ENCODE results near the gene IGSF5.

- TF ChIP-seq CTCF (conservative IDR thresholded peaks at IDR 0.05; ENCODE audit: low read length) (no peak), EZH2phosphoT487 (IDR thresholded peaks at IDR 0.05; ENCODE audit: borderline replicate concordance, low read depth, low read length) (no peak)
These were observed 104.2 kb downstream of the IGSF5 start for GRCh38 chr21:39849014-39849655.
